Thoracic aorta (tissue), 2 donors: Measurements from ENCODE around the gene TRIP13. TPM values are rescaled to one million over a fixed set of nuclear protein-coding genes. Genes with fewer than 3 reads are reported as not detected.

ENCODE experiments used
- ATAC-seq: fragments of 150-250 bp; one replicate; pipeline ENCODE4 v1.8.0; 2017; ENCODE audit warnings: low read depth; ENCODE audit not compliant: insufficient number of reproducible peaks, low FRiP score
- DNase-seq: peaks from one replicate; pipeline ENCODE4 v3.0.0-alpha.2; 2020; ENCODE audit warnings: low spot score
- H3K27ac ChIP-seq, 2 donors: fragments of 200-600 bp; sonication (generic); 1 replicate in 1 of 2; 2 replicates in 1 of 2; pipeline ENCODE4 v1.5.1; 2016; ENCODE audit warnings: mild to moderate bottlenecking in 2 of 2, moderate library complexity in 2 of 2
- H3K27me3 ChIP-seq: fragments of 200-600 bp; sonication (generic); replicated peaks from 2 replicates; pipeline ENCODE4 v1.6.0; 2016; ENCODE audit warnings: mild to moderate bottlenecking; ENCODE audit not compliant: insufficient read depth
- H3K36me3 ChIP-seq: fragments of 200-600 bp; sonication (generic); one replicate; pipeline ENCODE4 v1.5.1; 2016
- H3K4me1 ChIP-seq, 2 donors: fragments of 200-600 bp; sonication (generic); 1 replicate in 1 of 2; 2 replicates in 1 of 2; pipeline versions ENCODE4 v1.5.1 to v1.6.0; 2016; ENCODE audit warnings: low read depth in 2 of 2, mild to moderate bottlenecking in 1 of 2; ENCODE audit not compliant: control insufficient read depth in 1 of 2
- H3K4me3 ChIP-seq: fragments of 200-600 bp; sonication (generic); 2 replicates; pipeline ENCODE4 v1.5.1; 2016; ENCODE audit warnings: mild to moderate bottlenecking
- H3K9me3 ChIP-seq: fragments of 200-600 bp; sonication (generic); 2 replicates; pipeline ENCODE4 v1.5.1; 2016
- total RNA-seq, 2 donors: library from RNA; depleted of rRNA; stranded (reverse); fragments of >200 nt; gene quantifications; one replicate each; pipeline versions ENCODE4 v1.1.0 to v1.2.3, GENCODE V29; 2016
- TF ChIP-seq, protein P1 (sequence below): fragments of 200-600 bp; sonication (generic); IDR thresholded peaks from one replicate; pipeline ENCODE4 v1.5.1; 2019; ENCODE audit warnings: antibody characterized with exemption

TRIP13 gene
- total RNA-seq, 2 donors from 2014 or later = 1.6 TPM; not detected in 1

- Histone ChIP-seq H3K27me3 (no peaks in the 10 kb centered on the region), H3K9me3 (no peaks in the 10 kb centered on the region), H3K27ac (no peak overlapping the region), H3K4me3 (no peak overlapping the region), H3K4me1 (no peaks in the 10 kb centered on the region), H3K36me3 (peaks cover 18% of the 10 kb centered on the region)
- TF ChIP-seq, protein P1, sequence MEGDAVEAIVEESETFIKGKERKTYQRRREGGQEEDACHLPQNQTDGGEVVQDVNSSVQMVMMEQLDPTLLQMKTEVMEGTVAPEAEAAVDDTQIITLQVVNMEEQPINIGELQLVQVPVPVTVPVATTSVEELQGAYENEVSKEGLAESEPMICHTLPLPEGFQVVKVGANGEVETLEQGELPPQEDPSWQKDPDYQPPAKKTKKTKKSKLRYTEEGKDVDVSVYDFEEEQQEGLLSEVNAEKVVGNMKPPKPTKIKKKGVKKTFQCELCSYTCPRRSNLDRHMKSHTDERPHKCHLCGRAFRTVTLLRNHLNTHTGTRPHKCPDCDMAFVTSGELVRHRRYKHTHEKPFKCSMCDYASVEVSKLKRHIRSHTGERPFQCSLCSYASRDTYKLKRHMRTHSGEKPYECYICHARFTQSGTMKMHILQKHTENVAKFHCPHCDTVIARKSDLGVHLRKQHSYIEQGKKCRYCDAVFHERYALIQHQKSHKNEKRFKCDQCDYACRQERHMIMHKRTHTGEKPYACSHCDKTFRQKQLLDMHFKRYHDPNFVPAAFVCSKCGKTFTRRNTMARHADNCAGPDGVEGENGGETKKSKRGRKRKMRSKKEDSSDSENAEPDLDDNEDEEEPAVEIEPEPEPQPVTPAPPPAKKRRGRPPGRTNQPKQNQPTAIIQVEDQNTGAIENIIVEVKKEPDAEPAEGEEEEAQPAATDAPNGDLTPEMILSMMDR = no peak
- no peak for DNase-seq
- ATAC-seq = no peak
These were observed 32.1 kb upstream of the TRIP13 start for GRCh38 chr5:860506-861150.

- no peaks in the 10 kb centered on the region for H3K27me3 ChIP-seq
- TF ChIP-seq, protein P1 = no peak
- no peak overlapping the region for H3K4me3 ChIP-seq
- no peaks in the 10 kb centered on the region for H3K4me1 ChIP-seq
- DNase-seq = no peak
- H3K27ac ChIP-seq = no peak overlapping the region
- peaks cover 24% of the 10 kb centered on the region for H3K36me3 ChIP-seq
- H3K9me3 ChIP-seq = no peaks in the 10 kb centered on the region
- no peak for ATAC-seq
These were observed 31.0 kb upstream of the TRIP13 start for GRCh38 chr5:861442-862366.

DNA sequence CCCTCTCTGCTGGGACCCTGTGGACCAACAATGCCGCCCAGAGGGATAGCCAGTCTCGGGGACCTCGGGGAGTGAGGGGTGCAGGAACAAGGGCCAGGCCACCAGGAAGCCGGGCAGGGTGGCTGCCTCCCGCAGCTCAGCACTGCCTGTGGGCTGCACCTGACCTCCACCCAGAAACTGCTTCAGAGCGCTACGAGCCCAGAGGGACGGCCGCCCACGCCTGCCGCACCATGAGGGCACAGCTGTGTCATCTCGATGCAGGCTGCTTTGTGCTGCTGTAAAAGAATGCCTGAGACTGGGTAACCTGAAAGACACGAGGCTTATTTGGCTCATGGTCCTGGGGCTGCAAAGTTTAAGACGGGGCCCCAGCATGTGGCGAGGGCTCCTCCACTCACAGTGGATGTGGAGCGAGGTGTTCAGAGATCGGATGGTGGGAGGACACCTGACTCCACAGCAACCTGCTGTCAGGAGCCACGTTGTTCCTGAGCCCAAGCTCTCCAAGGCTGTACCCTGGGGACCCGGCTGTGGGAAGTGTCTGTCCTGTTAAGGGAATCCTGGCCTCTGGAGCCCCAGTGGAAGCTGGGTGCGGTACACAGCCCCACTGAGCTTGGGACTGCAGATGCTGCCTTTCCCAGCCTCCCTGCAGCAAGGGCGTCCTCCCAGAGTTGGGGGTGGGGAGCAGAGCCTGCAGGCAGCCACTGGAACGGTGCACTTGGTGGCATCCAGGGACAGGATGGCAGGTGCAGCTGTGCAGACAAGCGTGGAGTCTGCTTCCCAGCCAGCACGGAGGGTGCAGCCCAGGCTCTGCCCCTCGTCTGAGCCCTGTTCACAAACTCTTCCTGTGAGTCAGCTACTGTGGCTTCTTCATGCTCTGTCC is 30.1 kb upstream of the TRIP13 start:
- no peak overlapping the region for H3K4me3 ChIP-seq
- no peak overlapping the region for H3K27ac ChIP-seq
- H3K27me3 ChIP-seq = no peaks in the 10 kb centered on the region
- H3K36me3 ChIP-seq = peaks cover 30% of the 10 kb centered on the region
- TF ChIP-seq, protein P1 = no peak
- no peaks in the 10 kb centered on the region for H3K4me1 ChIP-seq
- no peak for ATAC-seq
- H3K9me3 ChIP-seq = no peaks in the 10 kb centered on the region
- DNase-seq = no peak

- Histone ChIP-seq H3K27me3 (no peaks in the 10 kb centered on the region), H3K4me3 (no peak overlapping the region), H3K27ac (no peak overlapping the region), H3K4me1 (no peaks in the 10 kb centered on the region), H3K36me3 (peaks cover 36% of the 10 kb centered on the region), H3K9me3 (no peaks in the 10 kb centered on the region)
- ATAC-seq (no peak), DNase-seq (no peak)
- TF ChIP-seq, protein P1 = no peak
These were observed 29.4 kb upstream of the TRIP13 start for GRCh38 chr5:863244-863805.
